Stimulated activated CD4-positive, alpha-beta T cell treated with anti-CD3 and anti-CD28 coated beads, TNF-alpha, amount 100 ng/mL, for 1 hour (primary cell): ENCODE measurements around the gene GOLGA6L9.
"Not testable (repeated sequence)": the region's sequence is repeated elsewhere in the genome, so short reads cannot be mapped to it uniquely, and the experiment has no call there.

Experiments used
- DNase-seq, 3 donors: peaks; one replicate each; pipeline ENCODE4 v3.0.0-alpha.2; 2020; ENCODE audit warnings: low read depth in 3 of 3, low spot score in 1 of 3

The GOLGA6L9 gene

GRCh38 chr15:82468205-82468604 is 38.6 kb downstream of the GOLGA6L9 start:
- not testable (repeated sequence) for DNase-seq

GRCh38 chr15:82469381-82469780 is 39.8 kb downstream of the GOLGA6L9 start:
- not testable (repeated sequence) for DNase-seq

- DNase-seq = not testable (repeated sequence)
Observed at GRCh38 chr15:82472269-82472982, 42.8 kb downstream of the GOLGA6L9 start.

GRCh38 chr15:82474596-82475325 is 45.1 kb downstream of the GOLGA6L9 start:
- DNase-seq = not testable (repeated sequence)

- DNase-seq = not testable (repeated sequence)
Observed at GRCh38 chr15:82475345-82475967, 45.8 kb downstream of the GOLGA6L9 start.

- not testable (repeated sequence) for DNase-seq
Observed at GRCh38 chr15:82476697-82477342, 47.2 kb downstream of the GOLGA6L9 start.

- DNase-seq = not testable (repeated sequence)
Observed at GRCh38 chr15:82477343-82478057, 47.9 kb downstream of the GOLGA6L9 start.
